ENCODE data around the gene TP73.

The TP73 gene

GRCh38 chr1:3742439-3743298, 90.4 kb downstream of the TP73 start:
- no peaks in the 10 kb centered on the region for H3K9me3 ChIP-seq
- peaks cover 0 to 30% (median 16%) of the 10 kb centered on the region in 4 donors for H3K4me1 ChIP-seq
- H3K4me3 ChIP-seq: no peak overlapping the region
- H3K27ac ChIP-seq: no peak overlapping the region
- H3K36me3 ChIP-seq: peaks cover 30 to 81% (median 55%) of the 10 kb centered on the region in 3 donors
- no peak for TF ChIP-seq CTCF (IDR thresholded peaks at IDR 0.05)
- no peak for DNase-seq
- H3K27me3 ChIP-seq: no peaks in the 10 kb centered on the region
- intact Hi-C loops (cut with DNase I; ENCODE audit: low total_unique reads): loop anchor here (10.0 kb wide), 1 partner anchor 62 kb away; no protein-coding TSS in a partner anchor

DNA sequence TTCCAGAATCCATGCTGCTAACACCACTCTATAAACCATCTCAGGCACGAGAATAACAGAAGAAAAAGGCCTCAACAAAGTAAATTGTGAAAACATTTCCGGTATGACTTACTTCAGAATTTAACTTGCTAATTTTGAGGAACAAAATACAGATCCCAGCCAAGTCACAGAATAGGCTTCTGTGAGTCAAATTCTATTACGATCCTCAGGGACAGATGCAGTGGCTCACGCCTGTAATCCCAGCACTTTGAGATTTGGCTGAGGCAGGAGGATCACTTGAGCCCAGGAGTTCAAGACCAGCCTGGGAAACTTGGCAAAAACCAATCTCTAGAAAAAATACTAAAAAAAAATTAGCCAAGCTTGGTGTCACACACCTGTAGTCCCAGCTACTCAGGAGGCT, 91.1 kb downstream of the TP73 start:
- H3K4me1 ChIP-seq: peaks cover 0 to 36% (median 21%) of the 10 kb centered on the region in 4 donors
- no peak for TF ChIP-seq CTCF (IDR thresholded peaks at IDR 0.05)
- peaks cover 23 to 73% (median 47%) of the 10 kb centered on the region in 3 donors for H3K36me3 ChIP-seq
- no peak for DNase-seq
- intact Hi-C loops (cut with DNase I; ENCODE audit: low total_unique reads): loop anchor here (10.0 kb wide), 1 partner anchor 61 kb away; no protein-coding TSS in a partner anchor
- no peak overlapping the region for H3K27ac ChIP-seq
- no peaks in the 10 kb centered on the region for H3K27me3 ChIP-seq
- H3K4me3 ChIP-seq: no peak overlapping the region
- no peaks in the 10 kb centered on the region for H3K9me3 ChIP-seq

- H3K36me3 ChIP-seq: peaks cover 19 to 69% (median 43%) of the 10 kb centered on the region in 3 donors
- intact Hi-C loops (cut with DNase I; ENCODE audit: low total_unique reads): loop anchor here (10.0 kb wide), 1 partner anchor 61 kb away; no protein-coding TSS in a partner anchor
- no peaks in the 10 kb centered on the region for H3K9me3 ChIP-seq
- TF ChIP-seq CTCF (IDR thresholded peaks at IDR 0.05): no peak
- no peak for DNase-seq
- no peak overlapping the region for H3K4me3 ChIP-seq
- no peaks in the 10 kb centered on the region for H3K27me3 ChIP-seq
- peaks cover 0 to 36% (median 21%) of the 10 kb centered on the region in 4 donors for H3K4me1 ChIP-seq
- H3K27ac ChIP-seq: no peak overlapping the region
Observed at GRCh38 chr1:3743826-3744225, 91.5 kb downstream of the TP73 start.

DNA sequence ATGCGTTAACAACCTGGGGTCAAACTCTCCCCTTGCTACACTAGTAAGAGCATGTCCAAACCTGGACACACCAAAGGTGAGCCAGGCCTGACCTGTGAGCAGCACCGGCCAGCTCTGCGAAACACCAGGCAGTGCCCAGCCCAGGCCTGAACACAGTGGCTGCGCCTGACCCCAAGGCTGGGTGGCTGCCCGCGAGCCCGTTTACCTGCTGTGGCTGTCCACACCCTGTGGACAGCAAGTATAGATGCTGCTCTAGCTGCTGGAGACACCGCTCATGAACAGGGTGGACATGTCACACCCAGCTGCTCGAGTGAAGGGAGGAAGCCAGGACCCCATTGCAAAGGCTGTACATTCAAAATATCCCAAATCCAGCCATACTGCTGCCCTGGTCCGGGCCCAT, 92.3 kb downstream of the TP73 start:
- H3K36me3 ChIP-seq: peaks cover 18 to 61% (median 36%) of the 10 kb centered on the region in 3 donors
- DNase-seq: no peak
- H3K27ac ChIP-seq: no peak overlapping the region
- peaks cover 0 to 36% (median 21%) of the 10 kb centered on the region in 4 donors for H3K4me1 ChIP-seq
- intact Hi-C loops (cut with DNase I; ENCODE audit: low total_unique reads): loop anchor here (10.0 kb wide), 1 partner anchor 60 kb away; no protein-coding TSS in a partner anchor
- H3K9me3 ChIP-seq: no peaks in the 10 kb centered on the region
- TF ChIP-seq CTCF (IDR thresholded peaks at IDR 0.05): no peak
- no peak overlapping the region for H3K4me3 ChIP-seq
- H3K27me3 ChIP-seq: no peaks in the 10 kb centered on the region

GRCh38 chr1:3745071-3745470, 92.8 kb downstream of the TP73 start:
- H3K9me3 ChIP-seq: no peaks in the 10 kb centered on the region
- intact Hi-C loops (cut with DNase I; ENCODE audit: low total_unique reads): loop anchor here (10.0 kb wide), 1 partner anchor 60 kb away; no protein-coding TSS in a partner anchor
- no peak overlapping the region for H3K4me3 ChIP-seq
- H3K27ac ChIP-seq: no peak overlapping the region
- peaks cover 0 to 36% (median 21%) of the 10 kb centered on the region in 4 donors for H3K4me1 ChIP-seq
- no peak for TF ChIP-seq CTCF (IDR thresholded peaks at IDR 0.05)
- DNase-seq: no peak
- peaks cover 16 to 57% (median 32%) of the 10 kb centered on the region in 3 donors for H3K36me3 ChIP-seq
- no peaks in the 10 kb centered on the region for H3K27me3 ChIP-seq
